GM12878 (cell line): ENCODE results near the gene FANCI. TPM values are rescaled to one million over a fixed set of nuclear protein-coding genes. Genes with fewer than 3 reads are reported as not detected.

Source experiments
- ATAC-seq: fragments of 200-7000 bp; cut with Tn5 transposase; 3 replicates; pipeline ENCODE4 v1.9.1; 2020; ENCODE audit warnings: mild to moderate bottlenecking, moderate library complexity
- BruUV-seq: library from RNA; stranded (reverse); fragments of 400-500 nt; replicated peaks from 2 replicates; lab custom pipeline; 2021; lab: Mats Ljungman, UMichigan
- CTCF ChIA-PET: fragments of 300-600 bp; sonication (Branson Sonifier 250); formaldehyde crosslinking; extraction: SDS; loops from one replicate; lab custom pipeline; 2021; ENCODE audit warnings: inconsistent platforms; lab: Yijun Ruan, JAX
- POLR2A ChIA-PET: fragments of 350-600 bp; formaldehyde crosslinking; extraction: SDS; loops from one replicate; lab custom pipeline; 2021; ENCODE audit warnings: inconsistent platforms; lab: Charles Lee
- RAD21 ChIA-PET: fragments of 300-600 bp; sonication (Branson Sonifier 250); formaldehyde crosslinking; loops from one replicate; lab custom pipeline; 2023; ENCODE audit warnings: antibody characterized with exemption; ENCODE audit not compliant: unreplicated experiment; lab: Charles Lee
- SMC1A ChIA-PET: fragments of 300-600 bp; sonication (Branson Sonifier 250); formaldehyde crosslinking; loops from one replicate; lab custom pipeline; 2023; ENCODE audit not compliant: unreplicated experiment, uncharacterized antibody; lab: Charles Lee
- DNase-seq: peaks from one replicate; pipeline ENCODE4 v3.0.0-alpha.2; 2011; ENCODE audit warnings: low read depth, low spot score
- FAIRE-seq: peaks from 3 replicates; lab custom pipeline; 2011; peaks lifted over from hg19 to GRCh38; lab: Jason Lieb, UNC
- H2AFZ ChIP-seq: 2 replicates; pipeline ENCODE4 v1.6.0; 2011; ENCODE audit warnings: low read depth, low read length, control low read depth; ENCODE audit not compliant: control insufficient read depth
- H3K27ac ChIP-seq: 2 replicates; pipeline ENCODE4 v1.5.1; 2011; ENCODE audit warnings: control low read depth; ENCODE audit not compliant: control insufficient read depth, insufficient read depth
- H3K27me3 ChIP-seq, 2 experiments: replicated peaks in 1 of 2; 2 replicates each; pipeline versions ENCODE4 v1.6.0 to v1.6.1; 2011; ENCODE audit warnings: low read length in 1 of 2; ENCODE audit not compliant: control insufficient read depth in 2 of 2, insufficient read depth in 2 of 2
- H3K36me3 ChIP-seq, 2 experiments: 2 replicates each; pipeline ENCODE4 v1.5.1; 2011; ENCODE audit warnings: low read length in 1 of 2; ENCODE audit not compliant: control insufficient read depth in 2 of 2, insufficient read depth in 2 of 2
- H3K4me1 ChIP-seq: 2 replicates; pipeline ENCODE4 v1.6.1; 2011; ENCODE audit warnings: mild to moderate bottlenecking, low read length, moderate library complexity, mixed read lengths; ENCODE audit not compliant: control insufficient read depth, insufficient read depth
- H3K4me2 ChIP-seq: 2 replicates; pipeline ENCODE4 v1.6.0; 2011; ENCODE audit warnings: control low read depth; ENCODE audit not compliant: control insufficient read depth, insufficient read depth
- H3K4me3 ChIP-seq: fragments of 200-600 bp; sonication (generic); 2 replicates; pipeline ENCODE4 v1.5.1; 2016
- H3K79me2 ChIP-seq: 2 replicates; pipeline ENCODE4 v1.6.0; 2011; ENCODE audit warnings: low read length; ENCODE audit not compliant: control insufficient read depth, insufficient read depth
- H3K9ac ChIP-seq: 2 replicates; pipeline ENCODE4 v1.8.0; 2011; ENCODE audit warnings: low read length, control low read depth, mixed read lengths; ENCODE audit not compliant: control insufficient read depth, insufficient read depth
- H3K9me3 ChIP-seq: replicated peaks from 3 replicates; pipeline ENCODE4 v1.5.1; 2011; ENCODE audit warnings: mild to moderate bottlenecking, low read length; ENCODE audit not compliant: control insufficient read depth, insufficient read depth
- H4K20me1 ChIP-seq: 2 replicates; pipeline ENCODE4 v1.6.0; 2011; ENCODE audit not compliant: control insufficient read depth, insufficient read depth
- CBFB ChIP-seq: IDR thresholded peaks from 2 replicates; pipeline ENCODE4 v1.6.1; 2016; ENCODE audit warnings: antibody characterized with exemption, low read depth
- CHD2 ChIP-seq: IDR thresholded peaks from 2 replicates; pipeline ENCODE4 v1.6.1; 2011; ENCODE audit warnings: low read depth, low read length, improper control_type of control experiment, borderline replicate concordance
- EED ChIP-seq: sonication (generic); IDR thresholded peaks from 2 replicates; pipeline ENCODE4 v1.6.1; 2016; ENCODE audit warnings: antibody characterized with exemption, low read depth
- KAT2A ChIP-seq: conservative IDR thresholded peaks from 2 replicates; pipeline ENCODE4 v1.6.1; 2011; ENCODE audit warnings: low read depth, low read length; ENCODE audit not compliant: control insufficient read depth
- MYB ChIP-seq: fragments of 150-350 bp; IDR thresholded peaks from 2 replicates; pipeline ENCODE4 v1.6.1; 2014; ENCODE audit warnings: mild to moderate bottlenecking, low read depth, low read length, borderline replicate concordance
- MYC ChIP-seq: IDR thresholded peaks from 2 replicates; pipeline ENCODE4 v1.6.1; 2011; ENCODE audit warnings: mild to moderate bottlenecking, low read length, moderate library complexity, inconsistent platforms; ENCODE audit not compliant: insufficient read depth, insufficient replicate concordance, insufficient read length, severe bottlenecking
- SMC3 ChIP-seq: IDR thresholded peaks from 2 replicates; pipeline ENCODE4 v1.6.1; 2011; ENCODE audit warnings: low read length, improper control_type of control experiment, borderline replicate concordance
- SRF ChIP-seq, 2 experiments: IDR thresholded peaks; 2 replicates each; pipeline ENCODE4 v1.6.1; 2011; ENCODE audit warnings: low read depth in 2 of 2, low read length in 2 of 2, mild to moderate bottlenecking in 1 of 2, moderate library complexity in 1 of 2
- TARDBP ChIP-seq: IDR thresholded peaks from 2 replicates; pipeline ENCODE4 v1.6.1; 2016; ENCODE audit warnings: borderline replicate concordance
- YY1 ChIP-seq: IDR thresholded peaks from 2 replicates; pipeline ENCODE4 v1.6.1; 2011; ENCODE audit warnings: low read depth, mild to moderate bottlenecking, low read length
- WGBS: methylation state at CpG from one replicate; pipeline ENCODE4 v1.1.6; 2016; ENCODE audit warnings: low lambda C conversion rate; ENCODE audit not compliant: insufficient replicate concordance, insufficient coverage; ENCODE audit errors: missing lambda C conversion rate; 5-methylcytosine and 5-hydroxymethylcytosine counted together
- in situ Hi-C: fragments of 300-500 bp; cut with MboI; formaldehyde crosslinking; loops from 9 replicates; pipeline ENCODE4 v1.14.3; 2018; ENCODE audit warnings: mixed read lengths
- intact Hi-C: fragments of 100-400 bp; cut with micrococcal nuclease; formaldehyde crosslinking; loops from one replicate; pipeline ENCODE4 v1.14.2; 2022; ENCODE audit not compliant: unreplicated experiment
- polyA plus RNA-seq, 11 experiments: library from polyadenylated mRNA; depleted of rRNA in 4 of 11; unstranded in 6 of 11; stranded (reverse) in 5 of 11; fragments of >200 nt; fragmentation: Nextera tagmentation in 4 of 11; fragmentation: Illumina TruSeq in 1 of 11; extraction: Ambion mirVana in 4 of 11; extraction: Trizol in 1 of 11; gene quantifications; 1 replicate in 1 of 11; 2 replicates in 10 of 11; pipeline versions ENCODE4 v1.2.1 to v1.2.3, GENCODE V29; 2011 to 2016; ENCODE audit warnings: inconsistent platforms in 2 of 11, missing spikeins in 2 of 11, low read depth in 1 of 11
- total RNA-seq, 4 experiments: library from RNA; depleted of rRNA in 3 of 4; stranded (reverse); fragments of >200 nt in 3 of 4; fragmentation: Illumina TruSeq in 1 of 4; extraction: Trizol in 1 of 4; gene quantifications; 2 replicates each; pipeline versions ENCODE4 v1.2.1 to v1.2.3, GENCODE V29; 2013 to 2021
- TF ChIP-seq, protein P1 (sequence below): fragments of 150-350 bp; IDR thresholded peaks from 2 replicates; pipeline ENCODE4 v1.6.1; 2016; ENCODE audit warnings: low read depth, low read length
- TF ChIP-seq, protein P2 (sequence below): fragments of 450-650 bp; IDR thresholded peaks from 2 replicates; pipeline ENCODE4 v1.6.1; 2014; ENCODE audit warnings: mild to moderate bottlenecking
- TF ChIP-seq, protein P3 (sequence below): IDR thresholded peaks from 2 replicates; pipeline ENCODE4 v1.6.1; 2012; ENCODE audit warnings: low read depth, low read length, improper control_type of control experiment
- TF ChIP-seq, protein P4 (sequence below): fragments of 450-650 bp; formaldehyde crosslinking; IDR thresholded peaks from 2 replicates; pipeline ENCODE4 v1.5.0; 2022; ENCODE audit warnings: mild to moderate bottlenecking, missing genetic modification characterization
- TF ChIP-seq, protein P5 (sequence below): IDR thresholded peaks from 2 replicates; pipeline ENCODE4 v1.6.1; 2011; ENCODE audit warnings: low read depth, mild to moderate bottlenecking, low read length, moderate library complexity, borderline replicate concordance; ENCODE audit errors: extremely low read depth

The FANCI gene
- total and polyA plus RNA-seq, 10 of the 15 experiments (the other 5 are each of a cell fraction or from before 2014, with no cell fraction given), result 38.1 to 129 (median 82.4) TPM

DNA sequence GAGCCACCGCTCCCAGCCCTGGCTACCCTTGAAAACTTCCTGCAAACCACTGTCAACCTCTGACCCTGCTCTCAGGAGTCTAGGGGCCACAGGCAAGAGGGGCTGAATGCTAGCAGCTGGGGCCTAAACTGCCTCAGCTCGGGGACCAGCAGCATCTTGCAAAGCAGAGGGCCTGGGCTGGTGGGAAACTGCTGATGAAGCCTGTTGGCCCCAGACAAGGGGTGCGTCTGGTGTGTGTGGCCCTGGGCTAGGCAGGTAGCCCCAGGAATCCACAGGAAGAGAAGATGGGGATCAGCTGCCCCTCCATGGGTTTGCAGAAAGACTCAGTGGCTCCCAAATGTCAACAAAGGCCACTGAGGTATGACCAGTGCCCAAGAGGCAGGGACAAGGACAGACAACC, 99.1 kb downstream of the FANCI start:
- Histone ChIP-seq H3K4me2 (no peak overlapping the region), H4K20me1 (no peaks in the 10 kb centered on the region), H3K4me1 (no peaks in the 10 kb centered on the region), H3K27ac (no peak overlapping the region), H2AFZ (no peak overlapping the region), H3K27me3 (peaks cover 0 to 4% of the 10 kb centered on the region in 2 experiments; a peak in 3 of 4 replicates), H3K9ac (no peak overlapping the region), H3K36me3 (no peaks in the 10 kb centered on the region), H3K79me2 (no peaks in the 10 kb centered on the region), H3K9me3 (no peaks in the 10 kb centered on the region), H3K4me3 (no peak overlapping the region)
- ATAC-seq (no peak), FAIRE-seq (no peak), DNase-seq (no peak)
- in situ Hi-C loops, result no loop called here
- no TSS peak for BruUV-seq
- SMC1A ChIA-PET, result no interaction called here
- 44% methylated on average over 3 of the region's 3 CpGs for WGBS
- intact Hi-C loops, result no loop called here
- RAD21 ChIA-PET, result no interaction called here
- CTCF ChIA-PET, result interaction anchor here (0.6 to 5.4 kb wide), 2 partner anchors 15 to 269 kb away, joined by 3 to 33 read pairs; no protein-coding TSS in a partner anchor
- POLR2A ChIA-PET, result no interaction called here
- TF ChIP-seq MYB (no peak), TARDBP (no peak), SRF (IDR thresholded peaks at IDR 0.05; ENCODE audit: low read depth in 2 of 2, low read length in 2 of 2) (no peak), CHD2 (no peak), CBFB (no peak), KAT2A (no peak), YY1 (no peak), EED (no peak), MYC (no peak), SMC3 (no peak)
- TF ChIP-seq, protein P1, sequence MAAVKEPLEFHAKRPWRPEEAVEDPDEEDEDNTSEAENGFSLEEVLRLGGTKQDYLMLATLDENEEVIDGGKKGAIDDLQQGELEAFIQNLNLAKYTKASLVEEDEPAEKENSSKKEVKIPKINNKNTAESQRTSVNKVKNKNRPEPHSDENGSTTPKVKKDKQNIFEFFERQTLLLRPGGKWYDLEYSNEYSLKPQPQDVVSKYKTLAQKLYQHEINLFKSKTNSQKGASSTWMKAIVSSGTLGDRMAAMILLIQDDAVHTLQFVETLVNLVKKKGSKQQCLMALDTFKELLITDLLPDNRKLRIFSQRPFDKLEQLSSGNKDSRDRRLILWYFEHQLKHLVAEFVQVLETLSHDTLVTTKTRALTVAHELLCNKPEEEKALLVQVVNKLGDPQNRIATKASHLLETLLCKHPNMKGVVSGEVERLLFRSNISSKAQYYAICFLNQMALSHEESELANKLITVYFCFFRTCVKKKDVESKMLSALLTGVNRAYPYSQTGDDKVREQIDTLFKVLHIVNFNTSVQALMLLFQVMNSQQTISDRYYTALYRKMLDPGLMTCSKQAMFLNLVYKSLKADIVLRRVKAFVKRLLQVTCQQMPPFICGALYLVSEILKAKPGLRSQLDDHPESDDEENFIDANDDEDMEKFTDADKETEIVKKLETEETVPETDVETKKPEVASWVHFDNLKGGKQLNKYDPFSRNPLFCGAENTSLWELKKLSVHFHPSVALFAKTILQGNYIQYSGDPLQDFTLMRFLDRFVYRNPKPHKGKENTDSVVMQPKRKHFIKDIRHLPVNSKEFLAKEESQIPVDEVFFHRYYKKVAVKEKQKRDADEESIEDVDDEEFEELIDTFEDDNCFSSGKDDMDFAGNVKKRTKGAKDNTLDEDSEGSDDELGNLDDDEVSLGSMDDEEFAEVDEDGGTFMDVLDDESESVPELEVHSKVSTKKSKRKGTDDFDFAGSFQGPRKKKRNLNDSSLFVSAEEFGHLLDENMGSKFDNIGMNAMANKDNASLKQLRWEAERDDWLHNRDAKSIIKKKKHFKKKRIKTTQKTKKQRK, result no peak
- TF ChIP-seq, protein P2, sequence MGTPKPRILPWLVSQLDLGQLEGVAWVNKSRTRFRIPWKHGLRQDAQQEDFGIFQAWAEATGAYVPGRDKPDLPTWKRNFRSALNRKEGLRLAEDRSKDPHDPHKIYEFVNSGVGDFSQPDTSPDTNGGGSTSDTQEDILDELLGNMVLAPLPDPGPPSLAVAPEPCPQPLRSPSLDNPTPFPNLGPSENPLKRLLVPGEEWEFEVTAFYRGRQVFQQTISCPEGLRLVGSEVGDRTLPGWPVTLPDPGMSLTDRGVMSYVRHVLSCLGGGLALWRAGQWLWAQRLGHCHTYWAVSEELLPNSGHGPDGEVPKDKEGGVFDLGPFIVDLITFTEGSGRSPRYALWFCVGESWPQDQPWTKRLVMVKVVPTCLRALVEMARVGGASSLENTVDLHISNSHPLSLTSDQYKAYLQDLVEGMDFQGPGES, result no peak
- TF ChIP-seq, protein P3, sequence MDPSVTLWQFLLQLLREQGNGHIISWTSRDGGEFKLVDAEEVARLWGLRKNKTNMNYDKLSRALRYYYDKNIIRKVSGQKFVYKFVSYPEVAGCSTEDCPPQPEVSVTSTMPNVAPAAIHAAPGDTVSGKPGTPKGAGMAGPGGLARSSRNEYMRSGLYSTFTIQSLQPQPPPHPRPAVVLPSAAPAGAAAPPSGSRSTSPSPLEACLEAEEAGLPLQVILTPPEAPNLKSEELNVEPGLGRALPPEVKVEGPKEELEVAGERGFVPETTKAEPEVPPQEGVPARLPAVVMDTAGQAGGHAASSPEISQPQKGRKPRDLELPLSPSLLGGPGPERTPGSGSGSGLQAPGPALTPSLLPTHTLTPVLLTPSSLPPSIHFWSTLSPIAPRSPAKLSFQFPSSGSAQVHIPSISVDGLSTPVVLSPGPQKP, result no peak
- TF ChIP-seq, protein P4, sequence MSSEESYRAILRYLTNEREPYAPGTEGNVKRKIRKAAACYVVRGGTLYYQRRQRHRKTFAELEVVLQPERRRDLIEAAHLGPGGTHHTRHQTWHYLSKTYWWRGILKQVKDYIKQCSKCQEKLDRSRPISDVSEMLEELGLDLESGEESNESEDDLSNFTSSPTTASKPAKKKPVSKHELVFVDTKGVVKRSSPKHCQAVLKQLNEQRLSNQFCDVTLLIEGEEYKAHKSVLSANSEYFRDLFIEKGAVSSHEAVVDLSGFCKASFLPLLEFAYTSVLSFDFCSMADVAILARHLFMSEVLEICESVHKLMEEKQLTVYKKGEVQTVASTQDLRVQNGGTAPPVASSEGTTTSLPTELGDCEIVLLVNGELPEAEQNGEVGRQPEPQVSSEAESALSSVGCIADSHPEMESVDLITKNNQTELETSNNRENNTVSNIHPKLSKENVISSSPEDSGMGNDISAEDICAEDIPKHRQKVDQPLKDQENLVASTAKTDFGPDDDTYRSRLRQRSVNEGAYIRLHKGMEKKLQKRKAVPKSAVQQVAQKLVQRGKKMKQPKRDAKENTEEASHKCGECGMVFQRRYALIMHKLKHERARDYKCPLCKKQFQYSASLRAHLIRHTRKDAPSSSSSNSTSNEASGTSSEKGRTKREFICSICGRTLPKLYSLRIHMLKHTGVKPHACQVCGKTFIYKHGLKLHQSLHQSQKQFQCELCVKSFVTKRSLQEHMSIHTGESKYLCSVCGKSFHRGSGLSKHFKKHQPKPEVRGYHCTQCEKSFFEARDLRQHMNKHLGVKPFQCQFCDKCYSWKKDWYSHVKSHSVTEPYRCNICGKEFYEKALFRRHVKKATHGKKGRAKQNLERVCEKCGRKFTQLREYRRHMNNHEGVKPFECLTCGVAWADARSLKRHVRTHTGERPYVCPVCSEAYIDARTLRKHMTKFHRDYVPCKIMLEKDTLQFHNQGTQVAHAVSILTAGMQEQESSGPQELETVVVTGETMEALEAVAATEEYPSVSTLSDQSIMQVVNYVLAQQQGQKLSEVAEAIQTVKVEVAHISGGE (CRISPR knock-in tag), result no peak
- TF ChIP-seq, protein P5, sequence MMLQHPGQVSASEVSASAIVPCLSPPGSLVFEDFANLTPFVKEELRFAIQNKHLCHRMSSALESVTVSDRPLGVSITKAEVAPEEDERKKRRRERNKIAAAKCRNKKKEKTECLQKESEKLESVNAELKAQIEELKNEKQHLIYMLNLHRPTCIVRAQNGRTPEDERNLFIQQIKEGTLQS, result no peak
